Nephron (organoid): ENCODE results near the gene TBC1D30.

Source experiments
- H3K27ac Mint-ChIP-seq, 3 experiments: 2 replicates each; pipeline ENCODE4 v1.8.0; 2020; ENCODE audit warnings: mixed read lengths in 3 of 3, mild to moderate bottlenecking in 2 of 3, moderate library complexity in 1 of 3
- H3K27me3 Mint-ChIP-seq: 2 replicates; pipeline ENCODE4 v1.8.0; 2021; ENCODE audit warnings: low read depth, mild to moderate bottlenecking, moderate library complexity, mixed read lengths
- H3K36me3 Mint-ChIP-seq: 2 replicates; pipeline ENCODE4 v1.8.0; 2020; ENCODE audit warnings: low read depth, mixed read lengths
- H3K4me1 Mint-ChIP-seq: 2 replicates; pipeline ENCODE4 v1.8.0; 2020; ENCODE audit warnings: mixed read lengths
- H3K4me3 Mint-ChIP-seq, 3 experiments: 2 replicates each; pipeline ENCODE4 v1.8.0; 2020; ENCODE audit warnings: mild to moderate bottlenecking in 3 of 3, mixed read lengths in 3 of 3, moderate library complexity in 2 of 3
- H3K9me3 Mint-ChIP-seq: 2 replicates; pipeline ENCODE4 v1.8.0; 2020; ENCODE audit warnings: mixed read lengths
- TF ChIP-seq, protein P1 (sequence below), 3 experiments: fragments of 200-600 bp; sonication (generic); IDR thresholded peaks; one replicate each; pipeline ENCODE4 v1.5.0; 2021; ENCODE audit warnings: antibody characterized with exemption in 3 of 3; ENCODE audit not compliant: unreplicated experiment in 3 of 3

TBC1D30 gene

DNA sequence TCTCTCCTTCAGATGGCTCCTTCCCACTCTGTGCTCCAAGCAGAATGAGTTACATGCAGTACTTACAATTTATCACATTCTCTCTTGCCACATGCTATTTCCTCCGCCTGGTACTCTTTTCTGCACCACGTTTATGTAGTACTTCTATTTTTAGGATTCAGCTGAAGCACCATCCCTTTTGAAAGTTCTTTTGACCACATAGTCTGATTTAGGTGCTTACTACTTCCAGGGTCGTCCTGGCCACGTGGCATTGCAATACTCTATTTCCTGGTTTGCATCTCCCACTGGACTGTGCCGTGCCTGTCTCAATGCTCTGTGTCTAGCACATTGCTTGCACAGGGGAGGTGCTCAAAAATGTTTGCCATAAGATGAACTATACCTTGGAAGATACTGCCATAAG is 16.3 kb upstream of the TBC1D30 start:
- no peaks in the 10 kb centered on the region for H3K4me1 Mint-ChIP-seq
- TF ChIP-seq, protein P1, sequence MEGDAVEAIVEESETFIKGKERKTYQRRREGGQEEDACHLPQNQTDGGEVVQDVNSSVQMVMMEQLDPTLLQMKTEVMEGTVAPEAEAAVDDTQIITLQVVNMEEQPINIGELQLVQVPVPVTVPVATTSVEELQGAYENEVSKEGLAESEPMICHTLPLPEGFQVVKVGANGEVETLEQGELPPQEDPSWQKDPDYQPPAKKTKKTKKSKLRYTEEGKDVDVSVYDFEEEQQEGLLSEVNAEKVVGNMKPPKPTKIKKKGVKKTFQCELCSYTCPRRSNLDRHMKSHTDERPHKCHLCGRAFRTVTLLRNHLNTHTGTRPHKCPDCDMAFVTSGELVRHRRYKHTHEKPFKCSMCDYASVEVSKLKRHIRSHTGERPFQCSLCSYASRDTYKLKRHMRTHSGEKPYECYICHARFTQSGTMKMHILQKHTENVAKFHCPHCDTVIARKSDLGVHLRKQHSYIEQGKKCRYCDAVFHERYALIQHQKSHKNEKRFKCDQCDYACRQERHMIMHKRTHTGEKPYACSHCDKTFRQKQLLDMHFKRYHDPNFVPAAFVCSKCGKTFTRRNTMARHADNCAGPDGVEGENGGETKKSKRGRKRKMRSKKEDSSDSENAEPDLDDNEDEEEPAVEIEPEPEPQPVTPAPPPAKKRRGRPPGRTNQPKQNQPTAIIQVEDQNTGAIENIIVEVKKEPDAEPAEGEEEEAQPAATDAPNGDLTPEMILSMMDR (IDR thresholded peaks at IDR 0.05; ENCODE audit: unreplicated experiment in 3 of 3): no peak
- H3K27me3 Mint-ChIP-seq: peaks cover 6% of the 10 kb centered on the region
- H3K4me3 Mint-ChIP-seq: no peak overlapping the region
- no peaks in the 10 kb centered on the region for H3K36me3 Mint-ChIP-seq
- H3K27ac Mint-ChIP-seq: no peak overlapping the region
- no peaks in the 10 kb centered on the region for H3K9me3 Mint-ChIP-seq

DNA sequence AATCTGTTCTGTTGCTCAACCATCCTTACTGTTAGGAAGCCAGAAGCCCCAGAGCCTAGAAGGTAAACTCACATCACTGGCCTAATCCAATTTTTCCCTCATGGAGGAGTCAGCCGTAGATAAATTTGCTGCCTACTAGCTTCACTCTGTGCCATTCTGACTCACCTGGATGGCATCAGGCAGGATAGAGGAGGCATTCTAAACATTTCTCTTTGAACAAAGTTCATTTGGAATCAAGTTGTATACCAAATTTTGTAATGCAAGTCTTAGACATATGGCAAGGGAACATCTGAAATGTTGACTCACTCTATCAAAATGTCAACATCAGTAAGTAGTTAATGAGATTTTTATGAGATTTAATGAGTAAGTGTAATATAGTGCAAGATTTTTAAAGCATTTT is 13.6 kb upstream of the TBC1D30 start:
- Mint-ChIP-seq H3K9me3 (no peaks in the 10 kb centered on the region), H3K4me1 (no peaks in the 10 kb centered on the region), H3K27me3 (no peaks in the 10 kb centered on the region), H3K27ac (no peak overlapping the region), H3K36me3 (no peaks in the 10 kb centered on the region), H3K4me3 (no peak overlapping the region)
- TF ChIP-seq, protein P1 (IDR thresholded peaks at IDR 0.05; ENCODE audit: unreplicated experiment in 3 of 3): no peak

DNA sequence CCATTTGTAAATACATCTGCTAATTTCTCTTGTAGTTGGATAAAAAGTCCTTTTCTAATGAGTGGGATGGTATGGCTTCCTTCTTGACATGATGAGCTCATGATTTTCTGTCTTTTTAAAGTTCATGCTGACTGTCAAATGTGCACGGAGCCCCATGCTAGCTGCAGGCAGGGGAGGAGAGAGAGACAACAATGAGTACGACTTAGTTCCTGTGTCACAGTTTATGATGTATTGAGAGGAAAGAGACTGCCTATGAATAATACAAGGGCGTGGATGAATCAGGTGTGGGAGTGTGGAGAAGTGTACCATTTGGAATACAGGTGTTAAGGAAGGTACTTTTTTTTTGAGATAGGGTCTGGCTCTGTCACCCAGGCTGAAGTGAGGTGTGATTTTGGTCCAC is 10.7 kb upstream of the TBC1D30 start:
- Mint-ChIP-seq H3K4me1 (no peaks in the 10 kb centered on the region), H3K27me3 (peaks cover 6% of the 10 kb centered on the region), H3K36me3 (no peaks in the 10 kb centered on the region), H3K4me3 (no peak overlapping the region), H3K9me3 (no peaks in the 10 kb centered on the region), H3K27ac (no peak overlapping the region)
- TF ChIP-seq, protein P1 (IDR thresholded peaks at IDR 0.05; ENCODE audit: unreplicated experiment in 3 of 3): no peak

DNA sequence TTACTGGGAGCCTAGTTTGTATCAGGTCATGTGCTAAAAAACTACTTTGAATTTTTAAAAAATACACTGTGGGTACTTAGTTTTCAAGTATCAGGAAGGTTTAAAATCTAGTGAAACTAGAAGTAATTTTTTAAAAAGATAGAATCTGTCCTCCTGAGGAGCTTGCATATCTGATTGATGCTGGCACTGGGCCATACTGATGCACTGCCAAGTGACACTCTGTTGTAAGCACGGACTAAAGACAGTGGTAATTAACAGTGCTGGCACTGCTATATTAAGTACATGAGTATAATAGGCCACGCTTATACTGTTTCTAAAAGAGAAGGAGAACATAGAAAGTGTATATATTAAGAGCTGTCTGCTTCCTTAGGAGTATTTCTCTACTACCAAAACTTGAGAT is 10.0 kb upstream of the TBC1D30 start:
- H3K27me3 Mint-ChIP-seq: peaks cover 6% of the 10 kb centered on the region
- H3K4me3 Mint-ChIP-seq: no peak overlapping the region
- H3K4me1 Mint-ChIP-seq: no peaks in the 10 kb centered on the region
- no peak overlapping the region for H3K27ac Mint-ChIP-seq
- H3K9me3 Mint-ChIP-seq: no peaks in the 10 kb centered on the region
- no peaks in the 10 kb centered on the region for H3K36me3 Mint-ChIP-seq
- TF ChIP-seq, protein P1 (IDR thresholded peaks at IDR 0.05; ENCODE audit: unreplicated experiment in 3 of 3): no peak

DNA sequence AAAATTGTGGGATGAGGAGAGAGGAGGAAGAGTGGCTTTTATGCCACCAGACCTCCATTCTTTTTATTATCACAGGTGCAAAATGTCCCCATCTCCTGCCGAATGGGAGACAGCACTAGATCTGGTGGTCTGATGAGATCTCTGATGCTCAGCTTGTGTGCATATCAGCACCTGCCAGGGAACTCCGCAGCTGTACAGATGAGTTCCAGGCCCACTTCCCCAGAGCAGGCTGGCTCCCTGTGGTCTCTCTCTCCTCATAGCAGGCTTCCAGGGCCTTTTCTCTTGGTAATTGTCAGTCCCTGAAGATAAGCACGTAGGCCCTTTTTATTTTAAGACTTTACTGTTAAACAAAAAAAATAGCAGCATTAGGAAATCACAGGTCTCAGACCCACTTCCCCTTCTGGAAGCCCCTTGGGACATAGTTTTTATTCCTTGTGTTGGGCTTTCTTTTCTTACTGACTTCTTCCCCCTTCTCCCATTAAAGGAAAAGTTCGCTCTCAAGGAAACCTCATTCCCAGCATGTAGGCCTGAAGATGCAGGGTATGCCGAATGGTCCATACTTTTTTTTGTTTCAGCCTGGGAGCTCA is 4.5 kb upstream of the TBC1D30 start:
- no peak overlapping the region for H3K4me3 Mint-ChIP-seq
- peaks cover 35% of the 10 kb centered on the region for H3K27me3 Mint-ChIP-seq
- no peaks in the 10 kb centered on the region for H3K4me1 Mint-ChIP-seq
- peaks cover 6% of the 10 kb centered on the region for H3K9me3 Mint-ChIP-seq
- no peak overlapping the region for H3K27ac Mint-ChIP-seq
- TF ChIP-seq, protein P1 (IDR thresholded peaks at IDR 0.05; ENCODE audit: unreplicated experiment in 3 of 3): no peak
- H3K36me3 Mint-ChIP-seq: no peaks in the 10 kb centered on the region

DNA sequence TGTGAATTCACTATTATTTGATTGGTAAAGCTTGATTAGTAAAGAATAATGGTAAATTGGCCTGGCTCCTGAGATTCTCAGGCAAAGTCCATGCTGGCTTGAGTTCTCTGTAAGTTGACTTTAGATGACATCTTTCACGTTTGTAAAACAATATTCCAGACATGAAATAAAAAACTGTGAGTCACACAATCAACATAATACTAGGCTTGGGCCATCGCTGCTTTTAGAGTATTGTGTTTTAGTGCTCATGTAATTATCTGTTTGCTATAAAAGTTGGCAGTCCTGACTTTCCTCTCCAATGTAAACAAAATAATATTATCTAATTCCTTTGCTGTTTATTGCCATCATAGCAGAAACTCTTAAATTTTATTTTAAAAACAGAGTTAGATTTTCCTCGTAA is 3.9 kb upstream of the TBC1D30 start:
- Mint-ChIP-seq H3K27me3 (peaks cover 42% of the 10 kb centered on the region), H3K27ac (no peak overlapping the region), H3K4me3 (no peak overlapping the region), H3K9me3 (peaks cover 6% of the 10 kb centered on the region), H3K4me1 (no peaks in the 10 kb centered on the region), H3K36me3 (no peaks in the 10 kb centered on the region)
- TF ChIP-seq, protein P1 (IDR thresholded peaks at IDR 0.05; ENCODE audit: unreplicated experiment in 3 of 3): no peak
